GM12878 (cell line): Measurements from ENCODE around the gene ANKRD13D. TPM values are rescaled to one million over a fixed set of nuclear protein-coding genes. Genes with fewer than 3 reads are reported as not detected.

Experiments
- CHD2 ChIP-seq: IDR thresholded peaks from 2 replicates; pipeline ENCODE4 v1.6.1; 2011; ENCODE audit warnings: low read depth, low read length, improper control_type of control experiment, borderline replicate concordance
- FOXM1 ChIP-seq: IDR thresholded peaks from 2 replicates; pipeline ENCODE4 v1.6.1; 2012; ENCODE audit warnings: low read depth, mild to moderate bottlenecking, inconsistent platforms, low read length, moderate library complexity
- HDAC6 ChIP-seq: fragments of 200-600 bp; sonication (generic); IDR thresholded peaks from one replicate; pipeline ENCODE4 v1.8.0; 2017; ENCODE audit warnings: antibody characterized with exemption; ENCODE audit not compliant: unreplicated experiment
- IKZF2 ChIP-seq, 2 experiments: fragments of 450-650 bp; IDR thresholded peaks; 2 replicates each; pipeline ENCODE4 v1.6.1; 2017; ENCODE audit warnings: mild to moderate bottlenecking in 2 of 2, moderate library complexity in 2 of 2
- NR2F1 ChIP-seq: fragments of 450-650 bp; conservative IDR thresholded peaks from 2 replicates; pipeline ENCODE4 v1.6.1; 2017; ENCODE audit warnings: mild to moderate bottlenecking
- PBX3 ChIP-seq: IDR thresholded peaks from 2 replicates; pipeline ENCODE4 v1.6.1; 2011; ENCODE audit warnings: mild to moderate bottlenecking, low read depth, low read length, moderate library complexity; ENCODE audit not compliant: insufficient replicate concordance
- PML ChIP-seq: IDR thresholded peaks from 2 replicates; pipeline ENCODE4 v1.6.1; 2012; ENCODE audit warnings: low read length, inconsistent platforms
- RB1 ChIP-seq: fragments of 450-650 bp; formaldehyde crosslinking; IDR thresholded peaks from 2 replicates; pipeline ENCODE4 v1.6.1; 2017; ENCODE audit warnings: mild to moderate bottlenecking, borderline replicate concordance
- RUNX3 ChIP-seq: IDR thresholded peaks from 2 replicates; pipeline ENCODE4 v1.6.1; 2012; ENCODE audit warnings: low read length, inconsistent platforms
- SREBF1 ChIP-seq: IDR thresholded peaks from 2 replicates; pipeline ENCODE4 v1.6.1; 2012; ENCODE audit warnings: mild to moderate bottlenecking, low read length
- YBX1 ChIP-seq: fragments of 450-650 bp; IDR thresholded peaks from 2 replicates; pipeline ENCODE4 v1.6.1; 2016; ENCODE audit warnings: antibody characterized with exemption
- ZBTB40 ChIP-seq: fragments of 450-650 bp; IDR thresholded peaks from 2 replicates; pipeline ENCODE4 v1.6.1; 2016; ENCODE audit warnings: mild to moderate bottlenecking, moderate library complexity, borderline replicate concordance
- polyA plus RNA-seq, 11 experiments: library from polyadenylated mRNA; depleted of rRNA in 4 of 11; unstranded in 6 of 11; stranded (reverse) in 5 of 11; fragments of >200 nt; fragmentation: Nextera tagmentation in 4 of 11; fragmentation: Illumina TruSeq in 1 of 11; extraction: Ambion mirVana in 4 of 11; extraction: Trizol in 1 of 11; gene quantifications; 1 replicate in 1 of 11; 2 replicates in 10 of 11; pipeline versions ENCODE4 v1.2.1 to v1.2.3, GENCODE V29; 2011 to 2016; ENCODE audit warnings: inconsistent platforms in 2 of 11, missing spikeins in 2 of 11, low read depth in 1 of 11
- total RNA-seq, 4 experiments: library from RNA; depleted of rRNA in 3 of 4; stranded (reverse); fragments of >200 nt in 3 of 4; fragmentation: Illumina TruSeq in 1 of 4; extraction: Trizol in 1 of 4; gene quantifications; 2 replicates each; pipeline versions ENCODE4 v1.2.1 to v1.2.3, GENCODE V29; 2013 to 2021

ANKRD13D gene
- total and polyA plus RNA-seq, 10 of the 15 experiments (the other 5 are each of a cell fraction or from before 2014, with no cell fraction given): 2.0 to 56.2 (median 21.4) TPM

- TF ChIP-seq ZBTB40: 0 out of 2 replicates have a peak, but pooled peaks have one; percentile 84
- no peak for TF ChIP-seq SREBF1
- peak; percentile 90 for TF ChIP-seq NR2F1
- peak; percentile 22 for TF ChIP-seq PBX3
- peak; percentile 70 for TF ChIP-seq FOXM1
- TF ChIP-seq RB1: peak; percentile 92; the same call in 1 of the 2 replicates
- TF ChIP-seq YBX1: no peak
- peak; percentile 75 for TF ChIP-seq CHD2
- TF ChIP-seq HDAC6: peak; percentile 62
- peak; percentile 94 for TF ChIP-seq PML
- peak; percentile 95 for TF ChIP-seq RUNX3
- peak; percentile 50 to 74 for TF ChIP-seq IKZF2 (IDR thresholded peaks at IDR 0.05)
- TF ChIP-seq, all 136 proteins: peak for 67
Measured at GRCh38 chr11:67288452-67289225, 464 bp upstream of the ANKRD13D start (continued).
